Common myeloid progenitor, CD34-positive (primary cell): ENCODE data around the gene CCDC8.

Experiments used
- CTCF ChIA-PET: fragments of 350-600 bp; sonication (Branson Sonifier 250); formaldehyde crosslinking; loops from one replicate; lab custom pipeline; 2021; ENCODE audit warnings: antibody characterized with exemption; lab: Charles Lee
- POLR2A ChIA-PET: fragments of 350-600 bp; sonication (Branson Sonifier 250); formaldehyde crosslinking; loops from one replicate; lab custom pipeline; 2021; ENCODE audit warnings: antibody characterized with exemption; lab: Charles Lee
- DNase-seq, 3 donors: peaks; one replicate each; pipeline versions ENCODE4 v3.0.0 to v3.0.0-alpha.2; 2013
- H3K27ac ChIP-seq, 2 experiments: 1 replicate in 1 of 2; 2 replicates in 1 of 2; pipeline ENCODE4 v1.7.0; 2013; ENCODE audit warnings: inconsistent platforms in 2 of 2, low read length in 2 of 2, mild to moderate bottlenecking in 2 of 2, low read depth in 1 of 2, moderate library complexity in 1 of 2; ENCODE audit not compliant: severe bottlenecking in 2 of 2, insufficient read depth in 1 of 2, poor library complexity in 1 of 2
- H3K27me3 ChIP-seq, 5 experiments: replicated peaks in 2 of 5; 1 replicate in 3 of 5; 2 replicates in 2 of 5; pipeline versions ENCODE4 v1.6.1 to v1.7.0; 2013; ENCODE audit warnings: low read length in 4 of 5, mild to moderate bottlenecking in 2 of 5, moderate library complexity in 2 of 5, inconsistent platforms in 1 of 5; ENCODE audit not compliant: insufficient read depth in 5 of 5, control insufficient read depth in 4 of 5
- H3K36me3 ChIP-seq, 4 experiments: 1 replicate in 2 of 4; 2 replicates in 2 of 4; pipeline versions ENCODE4 v1.6.1 to v1.7.0; 2013; ENCODE audit warnings: low read length in 3 of 4, control low read depth in 1 of 4, mild to moderate bottlenecking in 1 of 4; ENCODE audit not compliant: control insufficient read depth in 4 of 4, insufficient read depth in 4 of 4
- H3K4me1 ChIP-seq, 4 experiments: 1 replicate in 3 of 4; 2 replicates in 1 of 4; pipeline versions ENCODE4 v1.6.1 to v1.7.1; 2013; ENCODE audit warnings: low read length in 3 of 4, mild to moderate bottlenecking in 3 of 4, control low read depth in 1 of 4, inconsistent platforms in 1 of 4, moderate library complexity in 1 of 4; ENCODE audit not compliant: control insufficient read depth in 4 of 4, insufficient read depth in 4 of 4; ENCODE audit errors: control extremely low read depth in 1 of 4
- H3K4me3 ChIP-seq, 7 experiments: 1 replicate in 4 of 7; 2 replicates in 3 of 7; pipeline versions ENCODE4 v1.5.1 to v1.7.0; 2013; ENCODE audit warnings: mild to moderate bottlenecking in 7 of 7, low read length in 6 of 7, moderate library complexity in 6 of 7, inconsistent platforms in 2 of 7, low read depth in 2 of 7, control low read depth in 1 of 7; ENCODE audit not compliant: insufficient read depth in 4 of 7, control insufficient read depth in 1 of 7; ENCODE audit errors: extremely low read depth in 1 of 7
- H3K9me3 ChIP-seq, 5 experiments: 1 replicate in 4 of 5; 2 replicates in 1 of 5; pipeline versions ENCODE4 v1.6.1 to v1.7.1; 2013; ENCODE audit warnings: low read length in 4 of 5, mild to moderate bottlenecking in 2 of 5, inconsistent platforms in 1 of 5, low read depth in 1 of 5, moderate library complexity in 1 of 5; ENCODE audit not compliant: control insufficient read depth in 4 of 5, insufficient read depth in 2 of 5; ENCODE audit errors: control extremely low read depth in 1 of 5
- WGBS: methylation state at CpG from one replicate; pipeline ENCODE4 v1.1.5; 2013; ENCODE audit not compliant: insufficient coverage; 5-methylcytosine and 5-hydroxymethylcytosine counted together

CCDC8 gene

GRCh38 chr19:46453661-46454060 is 40.3 kb upstream of the CCDC8 start:
- ChIA-PET CTCF (no interaction called here), POLR2A (interaction anchor here (0.6 kb wide), 1 partner anchor 10 kb away, joined by 3 read pairs; no protein-coding TSS in a partner anchor)
- H3K27me3 ChIP-seq: peaks cover 0 to 21% (median 6%) of the 10 kb centered on the region in 5 experiments
- no peak for DNase-seq
- no peaks in the 10 kb centered on the region for H3K4me1 ChIP-seq
- peaks cover 0 to 5% (median 4%) of the 10 kb centered on the region in 5 experiments for H3K9me3 ChIP-seq
- H3K27ac ChIP-seq: no peak overlapping the region
- WGBS: 92% methylated on average over 6 of the region's 6 CpGs
- no peaks in the 10 kb centered on the region for H3K36me3 ChIP-seq
- no peak overlapping the region for H3K4me3 ChIP-seq

GRCh38 chr19:46452186-46452585 is 38.8 kb upstream of the CCDC8 start:
- Histone ChIP-seq H3K27me3 (peaks cover 0 to 26% (median 6%) of the 10 kb centered on the region in 5 experiments), H3K36me3 (no peaks in the 10 kb centered on the region), H3K4me1 (no peaks in the 10 kb centered on the region), H3K9me3 (peaks cover 0 to 5% (median 4%) of the 10 kb centered on the region in 5 experiments), H3K27ac (no peak overlapping the region), H3K4me3 (no peak overlapping the region)
- DNase-seq: no peak
- CTCF ChIA-PET: interaction anchor here (1.4 to 1.7 kb wide), 2 partner anchors 35 to 55 kb away, joined by 4 to 6 read pairs; no protein-coding TSS in a partner anchor
- POLR2A ChIA-PET: no interaction called here
- 61% methylated on average over 4 of the region's 4 CpGs for WGBS

- H3K36me3 ChIP-seq: no peaks in the 10 kb centered on the region
- CTCF ChIA-PET: interaction anchor here (1.4 to 1.7 kb wide), 2 partner anchors 36 to 54 kb away, joined by 4 to 6 read pairs; no protein-coding TSS in a partner anchor
- DNase-seq: no peak
- H3K27ac ChIP-seq: no peak overlapping the region
- H3K4me1 ChIP-seq: no peaks in the 10 kb centered on the region
- WGBS: 87% methylated on average over 4 of the region's 6 CpGs
- H3K4me3 ChIP-seq: no peak overlapping the region
- POLR2A ChIA-PET: interaction anchor here (0.7 kb wide), 1 partner anchor 37 kb away, joined by 3 read pairs; no protein-coding TSS in a partner anchor
- peaks cover 0 to 26% (median 6%) of the 10 kb centered on the region in 5 experiments for H3K27me3 ChIP-seq
- H3K9me3 ChIP-seq: peaks cover 0 to 5% (median 4%) of the 10 kb centered on the region in 5 experiments
Observed at GRCh38 chr19:46451352-46451751, 38.0 kb upstream of the CCDC8 start.

GRCh38 chr19:46450737-46451136 is 37.4 kb upstream of the CCDC8 start:
- Histone ChIP-seq H3K27me3 (peaks cover 0 to 24% (median 6%) of the 10 kb centered on the region in 5 experiments), H3K4me3 (no peak overlapping the region), H3K27ac (no peak overlapping the region), H3K36me3 (no peaks in the 10 kb centered on the region), H3K4me1 (no peaks in the 10 kb centered on the region), H3K9me3 (peaks cover 0 to 5% (median 4%) of the 10 kb centered on the region in 5 experiments)
- POLR2A ChIA-PET: no interaction called here
- CTCF ChIA-PET: interaction anchor here (1.4 to 1.7 kb wide), 2 partner anchors 37 to 53 kb away, joined by 4 to 6 read pairs; no protein-coding TSS in a partner anchor
- WGBS: 100% methylated on average over 1 of the region's 5 CpGs
- DNase-seq: no peak

- Histone ChIP-seq H3K27ac (no peak overlapping the region), H3K27me3 (peaks cover 0 to 20% (median 4%) of the 10 kb centered on the region in 5 experiments), H3K4me3 (no peak overlapping the region), H3K9me3 (peaks cover 0 to 5% (median 4%) of the 10 kb centered on the region in 5 experiments), H3K4me1 (no peaks in the 10 kb centered on the region), H3K36me3 (no peaks in the 10 kb centered on the region)
- WGBS: 65% methylated on average over 6 of the region's 7 CpGs
- DNase-seq: no peak
- ChIA-PET CTCF (interaction anchor here (1.4 kb wide), 1 partner anchor 13 kb away, joined by 3 read pairs; no protein-coding TSS in a partner anchor), POLR2A (no interaction called here)
Observed at GRCh38 chr19:46449228-46449627, 35.9 kb upstream of the CCDC8 start.

GRCh38 chr19:46448601-46449000 is 35.2 kb upstream of the CCDC8 start:
- DNase-seq: no peak
- Histone ChIP-seq H3K9me3 (peaks cover 0 to 5% (median 4%) of the 10 kb centered on the region in 5 experiments), H3K36me3 (no peaks in the 10 kb centered on the region), H3K4me1 (no peaks in the 10 kb centered on the region), H3K27ac (no peak overlapping the region), H3K27me3 (peaks cover 0 to 20% (median 1%) of the 10 kb centered on the region in 5 experiments), H3K4me3 (no peak overlapping the region)
- ChIA-PET POLR2A (no interaction called here), CTCF (interaction anchor here (1.4 kb wide), 1 partner anchor 13 kb away, joined by 3 read pairs; no protein-coding TSS in a partner anchor)
- 98% methylated on average over 6 of the region's 10 CpGs for WGBS

GRCh38 chr19:46447824-46448223 is 34.5 kb upstream of the CCDC8 start:
- no peak overlapping the region for H3K4me3 ChIP-seq
- ChIA-PET CTCF (no interaction called here), POLR2A (no interaction called here)
- peaks cover 0 to 20% (median 0%) of the 10 kb centered on the region in 5 experiments for H3K27me3 ChIP-seq
- H3K9me3 ChIP-seq: peaks cover 0 to 5% (median 4%) of the 10 kb centered on the region in 5 experiments
- no peak for DNase-seq
- H3K4me1 ChIP-seq: peaks cover 0 to 3% (median 0%) of the 10 kb centered on the region in 4 experiments
- no peak overlapping the region for H3K27ac ChIP-seq
- WGBS: 54% methylated on average over 4 of the region's 5 CpGs
- no peaks in the 10 kb centered on the region for H3K36me3 ChIP-seq
